HG02870 (cell line): ENCODE results near the gene ANO2.

ENCODE experiments used
- ATAC-seq: cut with Tn5 transposase; IDR thresholded peaks from one replicate; pipeline ENCODE4 v1.9.1; 2021; ENCODE audit warnings: mild to moderate bottlenecking, moderate library complexity; ENCODE audit not compliant: unreplicated experiment

The ANO2 gene

DNA sequence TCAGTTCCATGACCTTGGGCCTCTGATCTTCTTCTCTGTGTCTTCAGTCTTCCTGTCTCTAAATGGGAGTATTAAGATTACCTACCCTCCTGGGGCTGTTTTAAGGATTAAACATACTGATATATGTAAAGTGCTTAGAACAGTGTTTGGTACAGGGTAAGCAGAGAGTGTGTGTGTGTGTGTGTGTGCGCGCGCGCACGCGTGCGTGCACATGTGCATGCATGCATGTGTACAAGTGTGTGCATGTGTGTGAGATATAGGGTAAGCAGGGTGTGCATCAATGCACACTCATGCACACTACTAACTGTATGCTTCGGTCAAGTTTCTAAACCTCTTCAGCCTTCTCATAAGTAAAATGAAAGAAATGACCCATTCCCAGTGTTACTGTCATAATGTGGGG lies 316.6 kb downstream of the ANO2 start:
- no peak for ATAC-seq

DNA sequence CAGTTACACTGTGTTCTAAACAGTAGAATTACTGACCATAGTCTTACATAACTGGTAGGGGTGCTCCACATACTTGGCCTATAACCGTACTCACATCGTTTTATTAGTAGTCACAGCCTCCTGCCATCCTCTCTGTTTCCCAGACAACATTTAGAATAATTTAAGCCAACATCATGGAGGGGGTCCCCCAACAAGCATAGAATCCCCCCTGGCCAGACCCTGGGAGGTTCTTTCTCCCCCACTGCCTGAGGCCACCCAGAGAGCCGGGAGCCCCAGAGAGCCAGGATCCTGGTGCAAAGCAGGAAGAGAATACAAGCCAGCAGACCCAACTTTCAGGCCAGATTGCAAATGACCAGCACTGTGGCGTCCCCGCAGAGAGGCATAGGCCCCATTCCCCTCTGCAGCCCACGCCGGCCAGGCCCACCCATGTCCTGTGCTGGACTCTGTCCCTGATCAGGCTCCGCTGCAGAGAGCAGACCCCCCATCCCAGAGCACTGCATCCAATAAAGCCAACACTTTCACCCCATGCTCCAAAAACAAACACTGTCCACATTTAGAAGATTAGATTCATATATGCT lies 317.9 kb downstream of the ANO2 start:
- no peak for ATAC-seq

DNA sequence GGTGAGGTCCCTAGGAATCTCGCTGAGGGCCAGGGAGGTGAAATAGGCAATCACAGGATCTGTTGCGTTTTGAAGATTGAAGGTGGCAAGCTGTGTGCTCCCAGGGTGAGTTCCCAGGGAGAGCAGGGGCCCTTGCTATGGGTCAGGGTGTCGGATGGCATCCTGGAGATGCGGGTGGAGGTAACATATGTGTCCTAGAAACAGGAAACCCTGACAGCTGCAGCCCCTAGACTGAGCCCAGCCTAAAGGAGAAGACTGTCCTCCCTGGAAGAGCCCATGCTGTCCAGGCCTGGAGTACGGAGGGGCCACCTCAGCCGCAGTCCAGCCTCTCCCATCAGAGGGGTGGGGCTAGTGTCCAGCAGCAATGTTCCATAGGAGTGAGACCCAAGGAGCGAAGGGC lies 318.9 kb downstream of the ANO2 start:
- no peak for ATAC-seq

DNA sequence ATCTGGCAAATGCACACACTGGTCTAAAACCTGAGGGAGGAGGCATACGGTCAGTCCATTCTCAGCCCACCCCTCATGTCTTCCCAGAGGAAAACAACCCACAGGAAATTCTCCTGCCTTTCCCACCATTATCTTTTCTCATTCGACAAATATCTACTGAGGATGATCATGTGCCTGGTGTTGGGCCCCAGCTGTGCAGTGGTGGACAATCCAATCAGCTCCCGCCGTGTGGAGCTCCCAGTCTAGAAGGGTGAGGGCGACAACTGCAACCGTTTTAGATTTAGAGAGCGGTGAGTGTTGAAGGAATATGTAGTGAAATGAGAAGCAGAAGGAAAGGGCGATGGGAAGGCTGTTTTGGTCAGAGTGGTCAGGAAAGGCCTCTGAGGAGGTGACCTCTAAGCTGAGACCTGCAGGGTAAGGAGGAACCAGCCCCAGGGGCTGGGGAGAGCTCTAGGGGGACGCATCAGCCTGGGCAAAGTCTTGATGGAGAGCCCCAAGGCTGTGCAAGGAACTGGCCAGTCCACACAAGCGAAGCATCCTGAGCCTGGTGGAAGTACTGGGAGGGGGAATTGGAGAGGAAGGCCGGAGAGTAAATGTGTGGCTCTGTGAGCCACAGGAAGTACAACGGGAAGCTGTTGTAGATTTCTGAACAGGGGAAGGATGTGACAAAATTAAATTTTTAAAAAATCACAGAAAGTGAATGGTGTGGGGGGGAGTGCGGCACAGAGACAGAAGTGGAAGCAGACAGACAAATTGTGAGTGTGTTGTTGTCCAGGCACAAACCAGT lies 320.4 kb downstream of the ANO2 start:
- ATAC-seq, result no peak

DNA sequence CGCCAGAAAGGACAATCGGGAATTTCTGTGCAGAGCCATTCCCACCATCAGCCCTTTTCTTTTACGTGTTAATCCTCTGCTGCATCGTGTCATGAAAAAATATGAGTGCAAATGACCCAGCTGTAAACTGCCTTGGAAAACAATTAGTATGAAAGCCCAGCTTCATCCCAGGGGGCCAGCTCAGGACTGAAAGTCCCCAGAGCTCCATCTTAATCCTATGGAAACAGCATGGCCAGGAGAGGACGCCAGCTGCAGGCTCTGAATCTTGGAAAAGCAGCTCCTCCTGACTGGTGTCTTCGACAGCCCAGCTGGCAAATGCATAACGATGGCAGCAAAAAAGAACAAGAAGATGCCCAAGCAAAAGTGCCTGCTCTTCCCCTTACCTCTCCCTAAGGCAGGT lies 321.6 kb downstream of the ANO2 start:
- ATAC-seq, result no peak

DNA sequence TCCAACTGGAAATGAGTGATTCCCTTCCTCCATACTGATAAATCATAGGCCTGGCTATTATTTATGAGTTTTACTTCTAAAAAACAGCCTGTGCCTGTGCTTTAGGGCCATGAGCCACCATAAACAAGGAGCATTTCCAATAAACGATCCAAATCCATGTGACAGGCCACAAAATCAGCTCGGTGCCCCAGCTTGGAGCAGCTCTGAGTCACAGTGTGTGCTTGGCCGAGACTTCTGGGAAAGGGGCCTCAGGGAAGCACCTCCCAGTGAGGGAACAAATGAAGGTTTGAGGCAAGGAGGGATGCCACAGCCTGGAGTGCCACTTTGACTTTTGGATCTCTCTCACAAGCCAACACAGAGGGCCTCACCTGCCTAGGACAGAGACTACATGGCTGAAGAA lies 322.8 kb downstream of the ANO2 start:
- ATAC-seq, result no peak

DNA sequence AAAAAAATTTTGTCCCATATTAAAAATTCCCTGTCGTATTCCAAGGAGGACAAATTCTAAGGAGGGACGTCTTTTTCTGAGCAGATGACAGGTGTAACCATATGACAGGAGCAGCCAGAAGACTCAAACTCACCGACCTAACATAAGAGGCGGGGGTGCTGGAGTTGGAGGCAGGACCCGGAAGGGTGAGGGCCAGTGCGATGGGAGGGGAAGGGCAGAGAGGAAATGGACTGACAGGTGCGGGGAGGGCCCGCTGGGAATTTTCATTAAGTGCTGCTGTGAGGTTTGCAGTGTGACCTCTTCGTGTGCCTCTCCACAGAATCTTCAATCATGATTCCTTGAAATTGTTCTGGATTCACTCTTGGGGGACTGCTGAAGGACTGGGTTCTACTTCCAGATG lies 323.7 kb downstream of the ANO2 start:
- no peak for ATAC-seq

DNA sequence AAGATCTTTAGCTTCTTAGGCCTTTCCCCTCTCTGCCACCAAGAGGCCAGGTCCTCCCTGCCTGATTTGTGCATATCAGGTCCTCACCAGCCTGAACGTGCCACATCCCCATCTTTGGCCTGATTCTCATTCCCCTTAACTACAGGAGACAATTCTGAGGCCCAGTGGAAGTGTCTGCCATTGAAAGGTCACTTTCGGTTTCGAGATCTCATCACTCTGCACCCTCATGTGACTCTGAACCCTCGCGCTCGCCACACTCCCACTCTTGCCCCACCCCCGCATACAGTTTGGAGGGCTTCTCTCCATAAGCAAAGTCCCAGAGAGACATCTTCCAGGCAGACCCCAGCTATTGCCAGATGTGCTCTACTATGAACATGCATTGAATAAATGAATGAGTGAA lies 324.2 kb downstream of the ANO2 start:
- ATAC-seq, result no peak

DNA sequence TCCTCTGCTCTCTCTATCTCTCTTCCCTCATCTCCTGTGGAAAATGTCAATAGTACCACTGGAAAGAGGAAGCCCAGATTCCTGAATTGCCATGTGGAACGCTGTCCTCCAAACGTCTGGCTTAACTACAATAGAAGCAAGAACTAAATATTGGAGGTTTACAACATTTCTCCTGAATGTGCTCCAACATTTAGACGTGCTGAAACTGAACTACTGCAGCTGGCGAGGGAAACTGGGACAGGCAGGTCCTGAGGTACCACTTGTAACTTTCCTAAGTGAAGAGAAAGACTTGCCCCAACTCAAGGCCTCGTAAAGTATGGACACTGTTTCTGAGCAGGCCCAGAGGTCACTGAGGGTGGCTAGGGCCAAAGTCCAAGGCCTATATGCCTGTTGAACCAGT lies 325.4 kb downstream of the ANO2 start:
- ATAC-seq, result no peak

DNA sequence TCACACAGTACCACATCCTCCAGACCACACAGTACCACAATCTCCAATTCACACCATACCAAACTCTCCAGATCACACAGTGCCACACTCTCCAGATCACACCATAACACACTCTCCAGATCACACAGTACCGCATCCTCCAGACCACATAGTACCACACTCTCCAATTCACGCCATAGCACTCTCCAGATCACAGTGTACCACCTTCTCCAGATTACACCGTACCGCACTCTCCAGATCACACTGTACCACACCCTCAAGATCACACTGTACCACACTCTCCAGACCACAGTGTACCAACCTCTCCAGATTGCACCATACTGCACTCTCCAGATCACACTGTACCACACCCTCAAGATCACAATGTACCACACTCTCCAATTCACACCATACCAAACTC lies 328.2 kb downstream of the ANO2 start:
- ATAC-seq, result no peak

DNA sequence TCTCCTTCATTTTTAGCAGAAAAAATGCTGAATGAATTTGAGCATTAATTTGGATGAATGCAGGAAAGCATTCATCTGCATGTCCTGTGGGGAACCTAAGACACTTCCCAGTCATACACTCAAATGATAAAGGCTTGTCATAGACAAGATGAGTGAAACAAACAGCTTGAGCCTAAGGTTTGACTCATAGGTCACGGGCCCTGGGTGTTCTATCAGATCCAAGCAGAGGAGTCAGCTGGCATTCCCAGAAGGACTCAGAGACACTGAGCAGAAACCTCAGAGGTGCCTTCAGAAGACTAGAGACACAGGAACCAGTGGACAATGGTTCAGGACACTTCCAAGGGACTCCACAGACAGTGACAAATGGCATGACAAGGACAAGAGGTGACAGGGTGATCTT lies 329.3 kb downstream of the ANO2 start:
- ATAC-seq, result no peak

DNA sequence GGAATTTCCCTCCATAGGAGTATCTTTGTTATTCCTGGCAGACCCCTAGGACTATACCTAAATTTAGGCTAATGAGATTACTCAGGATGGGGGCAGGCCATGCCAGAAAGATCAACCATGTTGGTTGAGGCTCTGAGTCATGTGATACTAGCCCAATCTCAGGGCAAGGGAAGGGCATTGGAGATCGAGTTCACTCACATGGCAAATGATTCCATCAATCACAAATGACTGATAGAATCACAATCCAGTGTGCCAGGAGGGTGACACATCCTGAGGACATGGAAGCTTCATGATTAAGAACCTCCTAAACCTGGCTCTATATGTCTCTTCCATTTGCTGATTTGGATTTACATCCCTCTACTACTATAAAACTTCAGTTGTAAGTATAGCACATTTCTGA lies 330.8 kb downstream of the ANO2 start:
- ATAC-seq, result no peak

DNA sequence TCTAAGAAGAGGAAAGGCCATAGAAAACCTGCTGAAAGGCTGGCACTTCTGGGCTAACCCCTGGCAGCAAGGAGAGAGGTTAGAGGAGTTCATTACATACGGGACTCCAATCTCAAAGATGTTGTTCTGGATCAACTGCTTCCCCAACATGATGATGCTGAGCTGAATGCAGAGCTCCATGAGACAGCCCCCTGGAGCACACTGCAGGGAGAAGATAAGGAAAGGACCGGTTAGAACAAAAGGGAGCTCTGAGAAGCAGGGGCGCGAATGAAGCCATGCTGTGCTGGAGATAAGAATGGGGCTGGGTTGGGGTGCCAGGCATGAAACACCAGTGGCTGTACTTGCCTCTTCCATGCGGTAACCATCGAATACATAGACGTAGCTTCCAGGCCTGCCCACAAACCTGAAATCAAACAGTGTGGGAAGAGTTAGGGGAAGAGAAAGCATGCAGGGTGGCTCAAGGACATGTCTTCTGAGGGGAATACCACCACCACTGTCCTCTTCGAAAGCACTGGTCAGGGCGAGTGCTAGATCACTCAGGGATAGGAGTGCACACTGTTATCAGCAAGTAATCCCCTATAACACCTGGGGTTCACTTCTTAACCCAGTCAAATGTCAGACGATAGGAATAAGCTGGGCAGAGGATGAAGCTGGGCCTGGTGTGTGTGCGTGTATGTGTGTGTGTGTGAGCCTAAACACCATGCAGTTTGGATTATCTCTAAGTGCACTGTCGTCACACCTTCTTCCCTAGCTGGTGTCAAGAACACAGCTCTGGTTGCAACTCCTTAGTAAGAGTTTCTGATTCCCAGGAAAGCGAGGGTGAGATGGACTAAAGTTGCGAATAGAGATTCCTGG lies 332.3 kb downstream of the ANO2 start:
- no peak for ATAC-seq

DNA sequence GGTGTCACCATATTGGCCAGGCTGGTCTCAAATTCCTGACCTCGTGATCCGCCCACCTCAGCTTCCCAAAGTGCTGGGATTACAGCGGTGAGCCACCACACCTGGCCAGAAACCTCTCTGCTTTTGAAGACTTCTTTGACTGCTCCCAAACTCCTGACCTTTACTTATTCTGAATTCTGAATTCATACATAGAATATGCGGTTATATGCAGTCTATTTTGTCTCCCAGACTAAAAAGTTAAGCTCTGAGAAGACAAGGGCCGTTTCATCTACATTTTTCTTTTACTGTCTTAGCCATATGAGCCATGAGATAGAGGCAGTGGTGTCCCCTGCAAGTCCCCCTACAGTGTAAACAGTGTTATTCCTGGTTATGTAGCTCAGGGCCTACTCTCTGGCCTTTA lies 333.9 kb downstream of the ANO2 start:
- ATAC-seq, result no peak

DNA sequence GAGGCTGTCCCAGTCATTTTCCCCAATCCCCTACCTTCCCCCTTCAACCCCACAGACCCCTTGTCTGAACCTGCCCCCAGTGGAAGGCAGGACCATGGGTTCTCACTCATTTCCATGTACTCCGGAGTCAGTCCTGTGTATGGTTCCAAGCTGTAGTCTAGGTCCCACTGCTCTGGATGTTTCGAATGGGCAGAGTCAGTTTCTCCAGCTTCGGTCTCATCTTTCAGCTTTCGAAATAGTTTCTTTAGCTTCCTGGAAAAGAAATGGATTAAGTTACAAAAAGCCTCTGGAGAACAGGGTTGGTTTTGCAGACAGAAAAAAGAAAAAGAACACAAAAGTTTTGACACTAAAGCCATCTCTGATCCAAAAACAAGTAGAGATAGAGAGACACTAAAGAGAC lies 345.7 kb downstream of the ANO2 start:
- no peak for ATAC-seq

DNA sequence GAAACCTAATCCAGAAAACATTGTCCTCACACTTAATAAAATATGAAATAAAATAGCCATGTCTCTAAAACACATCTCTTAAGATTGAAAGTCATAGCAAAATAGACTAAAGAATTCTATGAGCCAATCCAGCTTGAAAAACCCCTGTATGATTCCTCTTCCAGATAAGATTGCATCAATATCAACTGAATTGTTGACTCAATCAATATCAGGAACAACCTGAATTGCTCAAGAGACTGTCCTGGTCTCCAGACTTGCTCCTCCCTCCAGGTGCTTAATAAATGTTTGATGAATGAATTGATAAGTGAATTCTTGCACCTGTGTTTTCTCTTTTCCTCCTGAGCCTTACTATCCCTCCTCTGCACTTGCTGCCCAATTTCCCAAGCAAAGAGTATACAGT lies 351.1 kb downstream of the ANO2 start:
- no peak for ATAC-seq

DNA sequence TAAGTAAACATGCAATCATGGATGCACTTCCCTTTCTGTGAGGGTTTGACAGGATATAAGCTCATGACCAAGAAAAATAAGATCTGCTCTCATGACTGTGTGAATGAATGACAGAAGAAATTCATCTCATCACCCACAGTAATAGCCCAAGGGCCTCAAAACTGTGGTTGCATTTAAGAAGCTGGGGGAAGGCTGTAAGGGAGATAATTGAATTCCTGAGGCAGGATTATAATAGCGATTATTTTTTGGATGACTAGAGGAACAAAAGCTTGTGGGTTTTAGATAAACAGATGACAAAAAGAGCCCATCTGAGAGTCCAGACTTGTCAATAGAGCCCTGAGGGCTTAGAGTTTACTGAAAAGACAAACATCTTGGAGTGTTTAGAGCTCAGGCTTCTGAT lies 352.0 kb downstream of the ANO2 start:
- ATAC-seq, result no peak

DNA sequence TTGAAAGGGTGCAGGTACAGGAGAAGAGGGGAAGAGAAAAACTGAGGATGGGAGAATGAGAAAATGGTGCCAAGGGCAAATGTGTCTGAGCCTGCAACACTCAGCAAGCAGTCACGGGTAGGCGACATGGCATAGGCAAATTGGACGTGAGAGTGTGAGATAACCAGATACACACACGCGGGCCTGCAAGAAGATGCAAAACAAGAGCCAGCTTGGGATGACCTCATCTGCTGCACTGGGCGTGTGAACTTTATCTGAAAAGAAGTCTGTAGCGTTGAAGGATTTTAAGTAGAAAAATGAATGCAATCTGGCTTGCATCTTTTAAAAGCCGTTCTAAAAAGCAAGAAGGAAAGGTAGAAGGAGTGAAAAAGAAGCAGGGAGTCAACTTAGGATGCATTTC lies 352.7 kb downstream of the ANO2 start:
- ATAC-seq, result no peak

DNA sequence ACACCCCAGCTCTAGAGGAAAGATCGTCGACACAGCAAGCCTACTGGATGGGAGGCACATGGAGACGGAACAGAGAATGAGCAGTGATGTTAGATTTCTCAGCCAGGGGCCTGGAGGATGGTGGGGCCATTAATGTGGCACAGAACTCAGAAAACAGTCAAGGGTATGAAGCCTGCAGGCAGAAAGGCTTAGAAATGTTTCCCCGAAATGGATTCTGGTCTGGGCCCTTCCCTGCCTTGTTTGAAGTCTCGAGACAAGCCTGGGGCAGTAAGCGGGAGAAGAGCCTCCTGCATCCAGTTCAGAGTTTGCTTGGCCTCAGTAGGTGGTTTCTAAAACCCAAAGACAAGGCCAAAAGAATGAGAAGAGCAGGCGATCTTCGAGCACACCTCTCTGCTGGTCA lies 354.7 kb downstream of the ANO2 start:
- ATAC-seq, result no peak

DNA sequence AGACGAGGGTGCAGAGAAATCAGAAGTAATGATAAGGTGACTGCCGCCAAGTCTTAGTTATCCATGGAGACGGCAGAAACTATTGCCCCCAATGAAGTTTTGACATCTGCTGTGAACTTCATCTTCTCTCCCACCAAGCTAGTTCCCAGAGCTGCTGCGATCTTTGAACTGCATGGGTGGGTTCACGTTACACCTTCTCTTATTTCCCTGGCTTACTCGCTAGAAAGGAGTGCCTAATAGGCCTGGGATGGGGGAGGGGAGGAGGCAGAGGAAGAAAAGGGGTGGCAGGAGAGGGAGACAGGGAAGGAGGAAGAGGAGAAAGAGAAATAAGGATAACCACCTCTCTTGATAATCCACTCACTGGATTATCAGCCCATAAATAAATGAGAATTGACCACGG lies 356.0 kb downstream of the ANO2 start:
- ATAC-seq, result no peak

DNA sequence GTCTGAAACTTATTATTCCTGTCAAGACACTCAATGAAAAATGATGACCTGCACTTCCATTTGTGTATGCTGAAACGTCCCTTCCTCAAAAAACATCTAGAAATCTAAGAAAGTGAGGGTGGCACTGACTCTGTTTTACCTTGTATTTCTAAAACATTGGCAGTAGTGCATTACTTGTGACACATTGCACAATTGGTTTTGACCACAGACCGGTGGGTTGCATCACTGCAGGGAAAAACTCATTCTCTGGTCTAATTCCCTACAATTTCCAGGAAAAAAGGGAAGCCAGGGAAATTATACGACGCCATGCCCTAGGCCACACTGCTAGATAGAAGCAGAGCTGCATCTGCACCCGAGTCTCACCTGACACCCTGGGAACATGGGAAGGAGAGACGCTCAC lies 356.5 kb downstream of the ANO2 start:
- ATAC-seq, result no peak

DNA sequence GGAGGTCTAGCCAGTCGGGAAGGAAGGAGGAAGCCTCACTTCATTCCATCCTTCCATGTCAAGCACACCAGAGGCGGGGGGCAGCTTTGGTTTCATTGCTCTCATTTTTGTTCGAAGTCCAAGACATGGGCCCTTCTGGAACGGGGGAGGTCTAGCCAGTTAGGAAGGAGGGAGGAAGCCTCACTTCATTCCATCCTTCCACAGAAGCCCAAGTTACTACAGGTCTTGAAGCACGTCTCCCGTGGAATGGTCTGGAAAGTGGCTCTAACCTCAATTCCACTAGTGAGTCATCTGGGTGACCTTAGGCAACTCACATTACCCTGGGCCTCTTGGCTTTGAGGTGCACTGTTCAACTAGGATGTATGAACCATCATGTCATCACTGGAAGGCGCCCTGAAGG lies 356.9 kb downstream of the ANO2 start:
- no peak for ATAC-seq
